Measurements from ENCODE around the gene LCN2.
"Not testable (repeated sequence)": the region's sequence is repeated elsewhere in the genome, so short reads cannot be mapped to it uniquely, and the experiment has no call there.

The LCN2 gene

DNA sequence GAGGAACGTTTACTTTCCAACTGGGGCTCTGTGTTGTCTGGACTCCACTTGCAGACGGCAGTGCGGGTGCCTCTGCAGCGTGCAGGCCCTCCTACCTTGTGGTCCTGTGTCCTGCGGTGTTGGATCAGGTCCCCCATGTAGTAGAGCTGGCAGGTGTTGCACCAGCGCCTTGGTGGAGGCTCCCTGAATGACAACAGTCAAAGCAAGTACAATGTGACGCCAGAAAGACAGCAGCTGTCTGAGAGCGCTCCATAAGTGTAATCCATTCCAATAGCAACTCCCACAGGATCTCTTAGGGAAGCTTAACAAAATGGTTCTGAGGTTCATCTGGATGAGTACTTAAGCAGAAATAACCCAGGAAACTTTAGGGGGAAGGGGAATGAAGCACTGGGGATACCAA, 20.7 kb downstream of the LCN2 start:
- DNase-seq: no peak

DNA sequence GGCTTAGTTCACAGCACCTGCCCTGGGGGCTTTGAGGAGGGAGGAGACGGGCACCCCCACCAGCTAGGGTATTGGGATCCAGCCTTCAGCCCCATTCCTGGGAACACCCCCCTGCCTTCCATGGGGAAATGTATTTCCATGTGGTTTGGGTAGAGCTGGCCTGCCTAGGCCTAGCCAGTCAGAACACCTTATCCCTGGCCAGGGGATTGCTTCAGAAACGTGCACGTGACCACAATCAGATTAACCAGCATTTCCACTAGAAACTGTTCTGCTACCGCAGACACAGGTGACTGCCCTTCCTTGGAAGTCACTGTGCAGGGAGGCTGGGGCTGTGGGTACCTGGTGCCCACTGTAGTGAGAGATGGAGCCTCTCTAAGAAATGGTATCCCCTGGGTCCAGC, 24.8 kb downstream of the LCN2 start:
- no peak for DNase-seq

DNA sequence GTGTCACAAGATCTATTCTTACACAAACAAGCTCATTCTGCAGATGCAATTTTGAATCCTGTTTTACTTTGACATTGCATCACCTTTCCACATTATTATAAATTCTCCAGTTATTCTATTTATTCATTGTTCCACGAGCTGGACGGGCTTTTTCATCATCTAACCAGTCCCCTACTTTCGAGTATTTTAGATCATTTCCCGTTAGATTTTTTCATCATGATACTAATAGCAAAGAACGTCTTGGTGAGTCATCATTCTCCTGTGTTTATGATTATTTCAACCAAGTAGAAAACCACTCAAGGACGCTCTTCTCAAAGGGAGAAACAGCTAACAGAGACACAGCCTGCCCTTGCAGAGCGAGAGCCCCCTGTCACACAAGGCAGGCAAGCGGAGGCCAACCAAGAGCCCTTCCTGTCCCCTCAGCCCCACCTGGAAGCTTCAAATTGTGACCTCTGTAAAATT, 25.9 kb downstream of the LCN2 start:
- DNase-seq: no peak

DNA sequence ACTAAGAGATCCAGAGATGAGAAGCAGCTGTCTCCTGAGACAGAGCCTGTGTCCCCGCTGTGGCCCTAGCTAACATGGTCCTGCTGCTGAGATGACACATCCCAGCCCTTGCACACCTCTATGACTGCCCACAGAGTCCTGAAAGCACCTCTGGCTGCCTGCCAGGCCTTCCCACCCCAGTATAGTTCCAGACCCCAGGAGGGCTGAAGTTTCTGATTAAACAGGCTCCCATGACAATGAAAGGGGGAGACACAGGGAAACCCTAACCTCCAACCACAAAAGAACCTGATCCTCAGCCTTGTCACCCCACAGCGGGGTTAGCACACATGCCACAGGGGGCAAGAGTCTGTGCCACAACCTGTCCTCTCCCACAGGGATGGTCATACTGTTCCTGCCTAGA, 26.5 kb downstream of the LCN2 start:
- DNase-seq: no peak

DNA sequence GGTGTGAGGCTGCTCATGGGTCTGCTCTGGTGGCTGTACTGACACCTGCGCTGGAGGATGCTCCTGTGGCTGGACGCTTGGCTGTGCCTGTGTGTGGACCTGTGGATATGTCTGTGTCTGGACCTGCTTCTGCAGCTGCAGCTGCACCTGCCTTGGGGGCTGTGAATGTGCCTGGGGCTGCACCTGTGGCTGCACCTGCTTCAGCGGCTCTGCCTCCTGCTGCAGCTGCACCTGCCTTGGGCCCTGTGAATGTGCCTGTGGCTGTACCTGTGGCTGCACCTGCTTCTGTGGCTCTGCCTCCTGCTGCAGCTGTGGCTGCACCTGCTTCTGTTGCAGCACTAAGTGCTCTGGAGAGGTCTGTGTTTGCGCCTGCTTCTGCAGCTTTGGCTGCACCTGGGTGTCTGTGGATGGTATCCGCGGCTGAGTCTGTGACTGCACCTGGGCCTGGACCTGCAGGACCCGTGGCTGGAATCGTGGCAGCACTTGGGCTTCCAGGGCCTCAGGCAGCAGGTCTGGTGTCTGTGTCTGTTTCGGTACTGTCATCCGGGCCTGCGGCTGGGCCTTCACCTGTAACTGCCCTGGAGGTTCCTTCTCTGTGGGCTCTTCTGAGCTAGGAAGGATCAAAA, 29.7 kb downstream of the LCN2 start:
- no peak for DNase-seq

DNA sequence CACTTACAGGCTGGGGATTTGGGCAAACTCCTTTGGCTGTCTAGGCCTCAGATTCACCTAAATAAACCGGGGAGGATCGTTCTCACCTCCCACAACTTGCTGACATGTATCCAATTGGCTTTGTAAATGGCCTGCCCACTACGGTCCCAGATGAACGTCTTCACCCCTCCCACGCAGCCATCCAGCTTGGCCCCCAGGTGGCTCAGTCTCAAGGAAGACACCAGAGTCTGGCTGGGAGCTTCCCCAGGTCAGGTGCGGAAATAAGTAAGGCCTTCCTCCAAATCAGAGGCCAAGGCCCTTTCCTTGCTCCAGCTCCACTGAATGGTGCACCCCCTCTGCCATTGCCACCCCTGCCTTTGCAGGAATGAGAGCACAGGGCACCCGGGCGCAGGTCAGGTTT, 30.7 kb downstream of the LCN2 start:
- DNase-seq: no peak

DNA sequence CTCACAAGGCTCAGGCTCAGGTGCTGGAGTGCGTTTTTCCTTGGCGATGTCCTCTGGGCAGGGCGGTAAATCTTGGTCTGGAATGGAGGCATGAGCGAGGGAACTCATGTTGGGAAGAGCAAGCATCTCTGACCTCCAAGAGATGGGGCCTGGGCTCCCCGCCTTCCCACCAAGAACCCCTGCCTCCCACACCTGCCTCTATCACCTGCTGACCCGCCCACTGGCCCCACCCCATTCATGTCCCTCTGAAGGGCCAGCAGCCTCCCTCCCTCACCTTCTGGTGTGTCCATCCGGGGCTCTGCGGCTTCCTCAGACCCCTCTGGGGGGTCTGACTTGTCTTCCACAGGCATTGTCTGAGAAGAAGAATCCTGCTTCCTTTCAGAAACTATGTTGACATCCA, 31.2 kb downstream of the LCN2 start:
- no peak for DNase-seq

DNA sequence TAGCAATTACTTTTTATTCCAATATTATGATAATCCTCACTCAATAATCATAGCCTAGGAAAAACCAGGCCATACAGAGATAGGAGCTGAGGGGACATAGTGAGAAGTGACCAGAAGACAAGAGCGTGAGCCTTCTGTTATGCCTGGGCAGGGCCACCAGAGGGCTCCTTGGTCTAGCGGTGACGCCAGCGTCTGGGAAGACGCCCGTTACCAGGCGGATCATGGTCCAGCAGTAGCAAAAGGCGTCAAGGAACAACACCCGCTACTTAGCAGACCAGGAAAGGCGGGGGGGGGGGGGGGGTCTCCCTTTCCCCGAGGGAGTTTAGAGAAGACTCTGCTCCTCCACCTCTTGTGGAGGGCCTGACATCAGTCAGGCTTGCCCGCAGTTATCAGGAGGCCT, 32.2 kb downstream of the LCN2 start:
- not testable (repeated sequence) for DNase-seq

DNA sequence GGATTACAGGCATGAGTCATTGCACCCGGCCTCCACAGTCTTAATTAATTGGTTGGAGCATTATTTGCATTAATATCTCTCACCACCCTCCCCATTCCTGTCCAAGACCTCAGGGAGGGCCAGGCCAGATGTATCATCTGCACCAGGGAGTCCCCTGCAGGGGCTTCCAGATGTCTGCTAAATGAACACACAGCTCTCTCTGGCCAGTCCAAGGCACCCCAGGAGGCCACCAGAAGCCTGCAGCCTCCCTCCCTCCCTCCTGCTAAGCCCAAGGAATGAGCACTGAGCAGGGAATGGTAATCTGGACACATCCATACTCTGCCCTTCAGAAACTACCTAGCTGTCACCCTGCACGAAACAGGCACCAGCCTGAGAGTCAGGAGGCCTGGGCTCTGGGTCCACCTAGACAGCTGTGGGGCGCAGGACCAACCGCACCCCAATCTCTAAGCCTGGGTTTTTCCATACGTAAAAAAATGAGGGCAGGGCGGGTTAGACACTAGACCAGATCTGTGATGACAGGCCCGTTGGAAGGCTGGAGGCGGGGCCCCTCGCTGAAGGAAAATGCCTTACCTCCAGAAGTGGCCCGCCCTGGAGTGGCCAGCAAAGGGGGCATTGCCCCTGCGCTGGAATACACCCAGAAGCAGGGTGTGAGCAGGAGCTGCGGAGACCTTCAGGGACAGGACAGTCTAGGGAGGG, 33.8 kb downstream of the LCN2 start:
- DNase-seq: no peak

DNA sequence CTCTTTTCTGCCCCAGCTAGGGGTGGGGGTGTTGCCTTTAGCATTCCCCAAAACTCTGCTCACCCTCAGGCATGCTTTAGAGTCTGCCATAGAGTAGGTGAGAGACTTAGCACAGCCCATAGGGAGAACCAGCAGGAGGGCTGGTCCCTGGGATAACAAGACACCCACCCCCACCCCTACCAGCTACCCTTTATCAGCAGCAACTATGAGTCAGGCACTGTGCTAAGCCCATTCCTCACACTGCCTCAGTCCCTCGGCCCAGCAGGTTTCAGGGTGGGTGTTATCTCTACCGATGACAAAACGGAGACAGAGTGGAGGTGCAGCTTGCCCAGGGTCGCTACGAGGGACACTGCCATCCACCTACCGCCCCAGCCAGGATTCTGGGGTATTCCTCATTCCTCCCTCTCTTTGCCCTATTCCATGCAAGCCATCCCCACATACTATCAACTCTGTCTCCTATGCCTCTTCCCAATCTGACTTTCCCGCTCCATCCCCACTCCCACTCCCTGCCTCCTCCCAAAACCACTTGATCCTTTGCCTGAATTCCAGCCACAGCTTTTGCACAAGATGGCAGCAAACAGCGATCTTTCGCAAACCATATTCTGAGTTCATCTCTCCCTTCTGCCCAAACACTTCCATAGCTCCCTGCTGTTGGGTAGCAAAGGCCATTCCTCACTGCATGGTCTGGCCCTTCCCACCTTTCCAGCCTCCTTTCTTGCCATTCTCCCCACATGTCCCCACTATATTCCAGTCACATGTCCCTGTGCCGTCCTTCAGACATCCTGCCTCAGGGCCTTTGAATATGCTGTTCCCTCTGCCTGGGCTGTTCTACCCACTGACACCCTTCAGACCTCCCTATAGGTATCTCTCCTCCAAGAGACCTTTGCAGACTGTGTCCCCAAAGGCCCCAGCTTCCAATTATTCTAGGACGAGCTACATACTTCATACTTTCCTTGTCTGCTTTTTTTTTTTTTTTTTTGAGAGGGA, 37.0 kb downstream of the LCN2 start:
- DNase-seq: no peak

DNA sequence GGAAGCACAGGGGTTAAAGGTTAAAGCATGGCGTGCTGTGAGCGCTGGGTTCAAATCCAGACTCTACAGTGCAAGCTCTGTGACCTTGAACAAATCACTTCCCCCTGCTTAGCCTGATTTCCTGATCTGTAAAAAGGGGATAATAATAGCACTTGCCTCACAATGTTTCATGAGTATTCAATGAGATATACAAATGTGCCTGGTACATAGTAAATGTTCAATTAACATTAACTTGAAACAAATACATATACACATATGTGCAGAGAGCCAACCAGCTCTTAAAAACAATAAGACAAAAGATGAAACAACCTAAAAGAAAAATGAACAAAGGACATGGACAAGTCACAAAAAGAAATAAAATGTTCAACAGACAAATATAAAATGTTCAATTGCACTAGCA, 38.1 kb downstream of the LCN2 start:
- no peak for DNase-seq

DNA sequence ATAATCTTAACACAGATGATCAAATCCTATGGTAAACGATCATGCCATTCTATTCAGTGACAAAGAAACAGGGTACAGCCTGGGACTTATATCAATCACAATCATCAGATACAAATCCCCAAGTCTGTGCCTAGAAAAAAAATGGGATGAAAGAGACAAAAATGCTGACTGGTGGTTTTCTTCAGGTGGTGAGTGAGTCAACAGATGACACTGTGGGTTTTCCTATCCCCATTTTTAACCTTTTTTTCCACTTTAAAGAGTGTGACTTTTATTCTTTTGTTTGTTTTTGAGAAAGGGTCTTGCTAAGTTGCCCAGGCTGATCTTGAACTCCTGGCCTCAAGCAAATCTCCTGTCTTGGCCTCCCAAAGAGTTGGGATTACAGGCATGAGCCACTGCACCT, 39.0 kb downstream of the LCN2 start:
- DNase-seq: no peak

DNA sequence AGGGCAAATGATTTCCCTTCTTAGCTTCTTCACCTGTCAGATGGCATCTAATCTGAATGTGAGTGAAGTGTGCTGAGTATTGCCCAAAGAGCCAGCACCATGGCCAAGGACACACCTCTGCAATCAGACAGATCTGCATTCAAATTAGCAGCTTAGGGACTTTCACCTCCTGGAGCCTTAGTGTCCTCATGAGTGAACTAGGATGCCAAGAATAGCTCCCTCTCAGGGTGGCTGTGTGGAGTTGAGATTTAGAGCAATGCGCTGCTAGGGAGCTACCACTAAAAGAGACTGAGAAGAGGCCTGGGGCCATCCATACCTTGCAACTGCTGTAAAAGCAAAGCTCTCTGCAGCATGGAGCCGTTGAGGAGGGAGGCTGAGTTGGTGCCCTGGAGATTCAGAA, 40.8 kb downstream of the LCN2 start:
- no peak for DNase-seq

DNA sequence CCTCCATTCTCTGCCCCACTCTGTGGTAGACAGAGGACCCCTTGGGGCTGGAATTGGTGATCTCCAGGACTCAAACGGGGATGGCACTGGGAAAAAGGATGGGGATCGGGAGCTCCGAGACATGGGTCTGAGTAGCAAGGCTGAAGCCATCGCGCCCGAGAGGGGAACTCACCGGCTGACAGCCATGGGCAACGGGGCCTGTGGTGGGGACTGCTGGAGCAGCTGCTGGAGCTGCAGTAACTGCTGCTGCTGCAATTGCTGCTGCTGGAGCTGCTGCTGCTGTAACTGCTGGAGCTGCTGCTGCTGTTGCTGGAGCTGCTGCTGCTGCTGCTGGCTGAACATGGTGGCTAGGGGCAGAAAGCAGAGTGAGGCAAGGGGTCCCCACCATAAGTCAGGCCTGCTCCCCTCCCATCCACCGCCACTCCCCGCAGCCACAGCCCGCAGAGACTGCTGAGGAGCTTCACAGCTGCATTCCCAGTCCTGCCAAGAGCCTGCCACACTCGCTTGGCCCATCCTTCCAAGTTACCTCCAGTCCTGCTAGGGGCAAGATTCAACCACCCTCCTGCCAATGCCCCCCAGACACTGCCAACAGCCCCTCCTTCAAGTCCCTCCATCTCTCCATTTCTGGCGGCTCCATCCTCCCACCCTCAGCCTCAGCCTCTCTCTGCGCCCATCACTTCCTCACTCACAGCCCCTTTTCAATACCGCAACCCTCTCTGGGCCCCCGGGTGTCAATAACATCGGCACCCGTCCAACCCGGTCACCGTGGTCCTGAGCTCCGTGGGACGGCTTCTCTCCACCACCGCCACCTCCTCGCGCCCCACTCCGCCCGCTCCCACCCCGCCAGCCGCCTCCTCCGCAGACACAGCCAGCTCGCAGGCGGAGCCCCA, 41.5 kb downstream of the LCN2 start:
- DNase-seq: peak; percentile 23

DNA sequence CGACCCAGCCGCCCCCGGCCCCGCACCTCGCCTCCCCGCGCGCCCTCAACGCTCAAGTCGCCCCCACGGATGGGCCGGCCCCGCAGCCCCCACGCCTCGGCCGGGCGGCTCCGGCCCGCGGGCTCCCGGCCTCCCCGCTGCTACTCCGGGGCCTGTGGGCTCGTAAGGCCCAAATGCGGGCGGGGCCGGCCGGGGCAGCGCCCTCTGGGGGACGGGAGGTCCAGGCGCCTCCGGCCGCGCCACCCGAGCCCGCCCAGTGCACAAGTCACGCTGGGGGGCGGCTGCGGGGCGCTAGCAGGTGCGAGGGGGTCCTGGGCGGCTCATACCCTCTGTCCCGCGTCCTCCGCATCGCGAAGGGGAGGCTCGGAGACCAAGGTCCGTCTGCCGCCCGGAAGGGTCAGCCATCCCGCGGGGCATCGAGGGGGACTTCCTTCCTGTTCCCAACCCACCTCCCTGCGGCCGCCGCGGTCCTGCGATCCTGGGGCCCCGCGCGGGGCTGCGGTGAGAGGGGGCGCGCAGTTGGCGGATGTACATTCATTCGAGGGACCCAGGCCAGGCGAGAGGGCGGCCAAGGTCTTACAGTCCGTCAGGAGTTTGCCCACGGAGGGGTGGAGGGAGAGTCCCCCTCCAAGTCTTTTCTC, 42.3 kb downstream of the LCN2 start, which contains the start of gene CIZ1:
Gene CIZ1 (minus strand): TSS at position 167 of the 641 bp plus-strand sequence. CDS start 715 bp downstream, outside the sequence.
- DNase-seq: peak; percentile 84

DNA sequence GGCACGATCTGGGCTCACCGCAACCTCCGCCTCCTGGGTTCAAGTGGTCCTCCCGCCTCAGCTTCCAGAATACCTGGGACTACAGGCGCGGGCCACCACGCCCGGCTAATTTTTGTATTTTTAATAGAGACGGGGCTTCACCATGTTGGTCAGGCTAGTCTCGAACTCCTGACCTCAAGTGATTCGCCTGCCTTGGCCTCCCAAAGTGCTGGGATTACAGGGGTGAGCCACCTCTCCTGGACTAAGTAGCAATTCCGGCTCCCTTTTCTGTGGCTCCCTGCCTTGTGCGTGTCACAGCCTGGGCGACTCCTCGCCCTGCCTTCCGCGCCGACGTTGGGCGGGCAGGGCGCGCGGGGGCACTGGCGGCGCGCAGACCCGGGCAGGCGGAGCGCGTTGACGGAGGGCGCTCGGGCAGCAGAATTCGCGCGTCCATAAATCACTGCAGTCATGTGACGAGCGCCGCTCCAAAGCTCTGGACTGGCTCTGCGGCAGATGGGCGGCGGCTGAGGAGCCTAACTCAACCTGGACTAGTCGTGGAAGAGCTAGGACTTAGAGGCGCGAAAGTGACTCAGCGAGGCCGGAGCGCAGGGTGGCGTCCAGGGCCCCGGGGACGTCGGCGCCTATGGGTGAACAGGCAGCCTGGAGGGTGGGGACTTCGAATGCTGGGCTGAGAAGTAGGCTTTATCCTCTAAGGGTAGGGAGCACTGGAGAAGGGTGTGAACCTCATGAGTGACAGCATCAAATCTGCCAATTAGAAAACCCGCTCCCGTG, 43.5 kb downstream of the LCN2 start:
- DNase-seq: peak; percentile 69

DNA sequence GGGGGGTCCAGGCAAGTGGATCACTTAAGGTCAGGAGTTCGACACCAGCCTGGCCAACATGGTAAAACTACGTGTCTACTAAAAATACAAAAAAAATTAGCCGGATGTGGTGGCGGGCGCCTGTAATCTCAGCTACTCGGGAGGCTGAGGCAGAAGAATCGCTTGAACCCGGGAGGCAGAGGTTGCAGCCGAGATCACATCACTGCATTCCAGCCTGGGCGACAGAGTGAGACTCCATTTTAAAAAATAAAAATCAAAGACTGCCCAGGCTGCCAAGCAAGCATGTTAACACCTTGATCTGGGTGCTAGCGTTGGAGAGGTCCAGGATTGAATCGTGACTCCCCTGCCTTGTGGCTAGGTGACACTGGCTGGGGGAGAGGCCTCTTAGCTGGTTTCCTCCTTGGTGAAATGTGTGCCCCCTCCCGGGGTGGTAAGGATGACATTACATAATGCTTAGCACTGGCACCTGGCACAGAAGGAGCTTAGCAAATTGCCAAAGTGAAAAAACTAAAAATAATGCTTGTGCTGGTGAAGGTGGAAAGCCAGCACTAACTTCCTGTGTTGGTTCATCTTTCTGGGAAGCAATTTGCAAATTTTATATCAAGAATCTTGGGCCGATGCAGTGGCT, 44.3 kb downstream of the LCN2 start:
- DNase-seq: no peak

DNA sequence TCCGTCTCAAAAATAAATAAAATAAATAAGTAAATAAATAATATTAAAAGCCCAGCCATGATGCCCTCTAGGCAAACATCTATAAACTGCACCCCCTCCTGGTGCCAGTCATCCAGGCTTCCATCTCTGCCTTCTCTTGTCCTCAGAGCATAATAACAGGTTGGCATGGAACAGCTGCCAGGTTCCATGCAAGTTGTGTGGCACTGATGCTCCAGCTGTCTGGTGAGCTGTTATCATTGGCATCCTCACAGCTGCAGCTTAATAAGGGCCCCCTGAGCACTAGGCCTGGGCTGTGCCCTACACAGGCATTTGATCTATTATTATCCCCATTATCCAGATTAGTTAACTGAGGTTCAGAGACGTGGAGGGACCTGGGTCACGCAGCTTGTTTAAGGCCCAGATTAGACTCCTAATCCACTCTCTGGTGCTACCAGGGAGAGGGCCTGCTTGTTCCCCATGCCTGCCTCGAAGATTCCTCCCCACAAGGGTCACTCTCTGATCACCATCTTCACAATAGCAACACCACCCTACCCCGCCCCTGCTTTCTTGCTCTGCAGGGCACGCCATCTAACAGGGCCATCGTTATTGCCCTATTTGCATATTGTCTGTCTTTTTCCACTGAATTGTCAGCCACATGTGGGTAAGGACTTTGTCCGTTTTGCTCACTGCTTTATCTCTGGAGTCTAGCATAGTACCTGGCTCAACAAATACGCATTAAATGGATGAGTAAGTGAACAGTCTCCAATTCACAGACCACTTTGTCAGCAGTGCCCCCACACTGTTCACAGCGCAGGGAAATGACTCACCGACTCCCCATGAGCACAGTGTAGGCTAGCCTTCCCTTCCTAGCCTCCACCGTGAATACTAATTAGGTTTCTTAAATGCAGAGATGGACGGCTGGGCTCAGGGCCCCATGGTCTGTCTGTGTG, 52.5 kb downstream of the LCN2 start:
- DNase-seq: no peak

DNA sequence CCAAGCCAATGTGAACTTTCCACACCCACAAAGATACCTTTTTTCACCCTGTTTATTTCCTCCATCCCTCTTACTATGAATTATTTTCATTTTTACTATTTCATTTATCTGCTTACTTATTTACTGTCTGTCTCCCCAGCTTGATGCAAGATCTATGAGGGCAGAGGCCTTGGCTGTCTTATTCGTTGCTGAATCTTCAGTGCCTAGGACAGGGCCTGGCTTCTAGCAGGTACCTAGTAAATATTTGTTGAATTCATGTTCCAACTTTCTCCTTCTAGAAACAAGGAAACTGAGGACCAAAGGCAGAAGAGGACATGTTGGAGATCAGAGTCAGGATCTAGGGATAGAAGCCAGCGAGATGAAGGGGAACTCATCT, 53.4 kb downstream of the LCN2 start:
- DNase-seq: no peak

Measured in activated CD4-positive, alpha-beta T cell treated with anti-CD3 and anti-CD28 coated beads, Interleukin-2, Interleukin-6, amounts not matched to agents 100 ng/mL and 50 ng/mL, durations not matched to agents 16 hours and 8 hours (primary cell).